HTERT RPE-1 (cell line): ENCODE measurements around the gene CPB1.

Experiments
- in situ Hi-C: fragments of 300-500 bp; cut with MboI; formaldehyde crosslinking; loops from 4 replicates; pipeline ENCODE4 v1.14.3; 2020; ENCODE audit warnings: low sequenced_read_pairs

Gene CPB1

DNA sequence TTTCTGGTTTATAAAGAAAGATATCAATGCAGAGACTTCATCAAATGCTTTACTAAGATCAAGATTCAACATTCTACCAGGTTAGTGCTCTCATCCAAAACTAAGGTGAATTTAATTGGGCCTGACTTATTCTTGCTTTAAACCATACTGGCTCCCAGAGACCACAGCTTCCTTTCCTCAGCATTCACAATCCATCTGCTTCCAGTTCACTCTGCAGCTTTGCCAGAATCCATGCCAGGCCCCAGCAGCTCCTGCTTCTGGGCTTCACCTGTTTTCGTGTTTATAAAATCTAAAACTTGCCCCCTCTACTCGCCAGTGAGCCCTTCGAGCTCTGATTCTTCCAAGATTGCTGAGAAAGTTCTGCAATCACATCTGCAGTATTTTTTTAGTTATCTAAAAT lies 2.3 kb downstream of the CPB1 start:
- in situ Hi-C loops: no loop called here

DNA sequence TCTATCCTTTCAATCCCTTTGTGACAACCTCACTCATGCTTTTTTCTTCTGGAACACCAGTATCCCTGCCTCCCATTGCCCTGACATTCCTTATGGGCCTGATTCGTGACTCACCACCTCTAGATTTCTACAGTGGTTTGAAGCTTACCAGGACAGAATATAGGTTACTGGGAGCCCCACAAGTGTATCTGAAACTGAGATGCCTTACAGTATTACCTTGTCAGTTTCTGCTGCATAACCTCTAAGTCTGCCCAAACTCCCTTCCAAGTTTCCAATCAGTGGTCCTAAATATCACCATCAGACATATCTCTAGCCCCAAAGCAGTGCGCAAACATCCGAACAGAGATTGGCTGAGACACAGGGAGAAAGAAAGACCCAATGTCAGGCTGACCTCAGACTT lies 5.6 kb downstream of the CPB1 start:
- in situ Hi-C loops: no loop called here

DNA sequence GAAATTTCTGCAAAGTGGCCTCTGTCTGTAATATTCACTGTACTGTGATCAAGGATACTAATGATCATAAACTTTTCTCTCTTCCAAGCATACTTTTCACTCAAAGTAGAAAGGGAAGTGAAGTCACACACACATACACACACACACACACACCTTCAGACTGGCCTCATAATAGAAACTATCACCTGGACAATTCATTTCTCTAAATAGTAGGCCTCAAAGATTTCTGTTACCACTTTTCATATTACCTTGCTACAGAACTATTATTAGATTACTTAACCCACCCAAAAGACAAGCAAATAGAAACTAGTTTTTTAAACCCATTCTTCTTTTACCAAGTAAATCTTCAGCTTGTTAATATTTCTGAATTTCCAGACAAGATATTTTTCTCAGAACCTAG lies 12.2 kb downstream of the CPB1 start:
- in situ Hi-C loops: no loop called here

DNA sequence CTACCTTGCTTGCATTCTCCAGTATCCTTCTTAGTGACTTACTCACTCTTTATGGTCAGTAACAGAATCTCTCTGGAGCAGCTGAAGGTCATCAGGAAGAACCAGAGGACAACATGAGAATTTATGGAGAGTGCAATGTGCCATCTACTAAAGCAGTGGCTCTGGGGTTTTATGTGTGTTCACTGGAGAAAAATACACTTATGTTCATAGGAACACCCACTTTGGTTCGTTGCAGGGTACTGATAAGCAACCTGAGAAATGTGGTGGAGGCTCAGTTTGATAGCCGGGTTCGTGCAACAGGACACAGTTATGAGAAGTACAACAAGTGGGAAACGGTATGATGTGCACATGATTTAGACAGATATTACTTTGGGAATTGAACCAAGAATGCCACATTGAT lies 12.8 kb downstream of the CPB1 start:
- in situ Hi-C loops: no loop called here

GRCh38 chr3:148845756-148846395 lies 18.3 kb downstream of the CPB1 start:
- in situ Hi-C loops: no loop called here

GRCh38 chr3:148847351-148847750 lies 19.7 kb downstream of the CPB1 start:
- in situ Hi-C loops: no loop called here

DNA sequence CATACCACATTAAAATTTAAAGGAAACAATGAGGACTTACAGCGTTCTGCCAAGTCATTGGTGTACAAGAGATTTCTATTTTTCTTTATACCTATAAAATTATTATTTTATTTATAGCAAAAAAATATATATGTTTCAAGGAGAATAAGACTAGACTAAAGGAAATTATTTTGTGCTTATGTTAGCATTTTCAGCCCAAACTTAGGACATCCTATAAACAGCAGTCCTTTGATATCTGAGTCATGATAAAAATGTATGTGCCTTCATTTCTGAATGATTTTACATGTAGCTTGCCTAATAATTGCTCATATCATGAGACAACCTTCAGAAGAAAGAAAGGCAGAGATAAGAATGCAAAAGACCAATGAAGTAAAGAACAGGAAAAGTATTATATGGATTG lies 20.8 kb downstream of the CPB1 start:
- in situ Hi-C loops: no loop called here

- in situ Hi-C loops: no loop called here
Measured at GRCh38 chr3:148852271-148852992, 24.8 kb downstream of the CPB1 start.

- in situ Hi-C loops: no loop called here
Measured at GRCh38 chr3:148853076-148853475, 25.5 kb downstream of the CPB1 start.

DNA sequence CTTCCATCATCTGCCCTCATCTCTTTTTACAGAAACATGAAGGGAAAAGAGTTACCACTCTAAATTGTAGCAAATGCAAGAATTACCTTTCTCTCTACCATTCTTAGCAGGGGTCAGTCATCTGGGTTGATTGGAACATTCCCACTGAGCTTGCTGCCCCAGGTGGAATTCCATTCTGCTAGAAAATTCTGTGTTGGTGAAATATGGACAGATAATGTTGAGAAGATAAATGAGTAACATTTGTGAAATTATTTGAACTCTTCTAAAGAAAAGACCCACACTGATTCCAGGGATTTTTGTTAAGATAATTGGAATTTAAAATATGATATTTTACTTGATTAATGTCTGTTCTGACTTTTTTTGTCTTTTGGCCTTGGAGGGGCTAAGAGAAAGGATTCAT lies 26.4 kb downstream of the CPB1 start:
- in situ Hi-C loops: no loop called here

DNA sequence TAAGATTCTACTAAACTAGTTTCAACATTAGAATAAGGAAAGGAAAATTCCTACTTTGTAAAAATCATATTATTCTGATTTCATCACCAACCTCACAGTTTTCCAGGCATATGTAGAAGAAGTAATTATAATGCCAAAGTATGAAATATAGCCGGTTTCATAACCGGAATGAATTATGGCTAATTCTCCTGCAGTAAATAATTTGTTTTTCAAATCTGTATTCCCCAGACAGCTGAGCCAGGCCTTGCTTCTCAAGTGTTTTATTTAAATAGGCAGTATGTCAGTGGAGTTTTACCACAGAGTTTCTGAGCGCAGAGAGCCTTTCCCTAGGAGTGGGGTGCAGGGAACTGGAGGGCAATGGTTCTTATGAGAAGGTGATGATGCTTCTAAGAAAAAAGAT lies 28.8 kb downstream of the CPB1 start:
- in situ Hi-C loops: no loop called here

DNA sequence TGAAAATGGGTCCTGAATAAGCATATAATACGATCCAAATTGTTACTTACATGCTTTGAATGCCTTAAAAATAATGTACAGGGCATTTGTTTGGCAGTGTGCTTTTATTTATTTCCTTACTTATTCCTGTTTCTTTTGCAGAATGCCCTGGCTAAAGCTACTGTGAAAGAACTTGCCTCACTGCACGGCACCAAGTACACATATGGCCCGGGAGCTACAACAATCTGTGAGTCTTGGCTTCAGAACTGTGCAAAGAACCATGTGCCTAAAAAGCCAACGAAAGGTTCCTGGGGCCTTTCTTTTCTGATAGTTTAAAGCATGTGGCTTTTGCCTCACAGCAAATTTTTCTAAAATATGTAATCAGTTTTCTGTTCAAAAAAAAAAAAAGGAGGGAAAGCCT lies 29.7 kb downstream of the CPB1 start:
- in situ Hi-C loops: no loop called here

DNA sequence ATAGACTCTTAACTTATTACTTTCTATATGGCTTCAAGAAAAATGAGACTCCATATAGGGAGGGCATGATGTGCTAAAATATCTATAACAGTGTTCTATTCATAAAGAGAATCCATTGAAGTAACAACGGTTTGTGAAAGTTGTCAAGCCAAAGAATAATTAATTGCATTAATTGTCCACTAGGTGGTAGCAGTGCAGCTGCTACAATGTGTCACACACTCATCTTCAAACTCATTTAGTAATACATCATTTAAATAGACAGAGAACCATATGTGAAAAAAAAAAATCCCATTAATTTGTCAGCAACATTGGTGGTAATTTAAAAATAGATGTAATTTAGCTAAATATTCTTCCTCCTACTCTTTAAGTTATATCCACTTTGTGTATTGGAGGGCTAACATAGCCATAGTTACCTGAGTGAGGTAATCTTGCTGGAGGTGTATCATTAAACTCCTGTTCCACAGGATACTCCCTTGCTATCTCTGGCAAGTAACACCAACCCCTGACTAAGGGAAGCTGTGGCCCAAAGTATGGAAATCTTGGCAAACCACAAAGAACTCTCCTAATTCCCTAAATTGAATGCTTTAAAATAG lies 33.8 kb downstream of the CPB1 start:
- in situ Hi-C loops: no loop called here

DNA sequence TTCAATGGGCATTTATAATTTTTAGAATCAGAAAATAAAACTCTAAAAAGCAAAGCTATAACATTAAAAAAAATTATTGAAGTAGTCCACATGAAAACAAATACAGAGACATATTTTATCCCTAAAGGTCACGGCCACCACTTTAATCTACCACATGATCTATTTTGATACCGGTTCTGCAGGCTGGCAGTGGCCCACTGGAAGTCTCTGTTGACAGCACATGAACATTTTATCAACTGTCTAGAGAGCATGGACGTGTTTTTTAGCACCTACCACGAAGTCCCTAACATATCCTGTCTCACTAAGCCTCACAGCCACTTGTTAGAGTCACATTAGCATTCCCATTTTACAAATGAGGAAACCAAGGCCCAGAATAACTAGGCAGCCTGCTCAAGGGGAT lies 35.7 kb downstream of the CPB1 start:
- in situ Hi-C loops: no loop called here

DNA sequence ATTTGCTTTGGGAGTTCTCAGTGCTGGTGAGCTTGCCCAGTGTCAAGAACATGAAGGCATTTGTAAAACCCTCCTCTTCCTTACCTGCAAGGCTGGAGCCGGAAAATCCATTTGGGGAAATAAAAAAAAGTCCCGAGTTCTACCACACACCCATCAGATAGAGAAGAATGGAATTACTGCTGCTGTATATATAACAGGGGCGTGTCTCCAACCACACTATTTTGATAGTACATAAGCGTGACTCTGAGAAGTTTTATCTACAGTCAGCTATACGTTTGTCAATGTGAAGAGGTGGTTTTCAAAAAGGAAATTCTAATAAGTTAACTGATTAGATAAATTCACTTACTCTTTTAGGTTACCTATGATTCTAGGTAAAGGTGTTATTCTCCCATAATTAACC lies 36.2 kb downstream of the CPB1 start:
- in situ Hi-C loops: no loop called here

DNA sequence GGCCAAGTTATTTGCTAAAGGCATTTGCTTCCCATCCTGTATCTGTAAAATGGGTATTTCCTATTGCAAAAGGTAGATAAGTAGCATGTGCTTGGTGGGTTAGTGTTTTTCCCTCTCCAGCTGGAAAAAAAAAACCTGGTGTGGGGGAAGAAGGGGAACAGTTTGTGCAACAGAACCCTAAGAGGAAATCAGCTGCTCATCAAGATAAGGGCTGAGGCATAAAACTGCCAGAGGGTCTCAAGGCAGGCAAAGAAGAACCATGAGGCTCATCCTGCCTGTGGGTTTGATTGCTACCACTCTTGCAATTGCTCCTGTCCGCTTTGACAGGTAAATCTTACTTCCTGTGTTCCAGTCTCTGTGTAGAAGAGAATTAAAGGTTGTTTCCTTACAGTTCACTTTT lies 37.4 kb downstream of the CPB1 start, which contains the start of gene CPA3:
CPA3 (plus strand) TSS at position 248 of the 400 bp plus-strand sequence; CDS start at position 260, 12 bp downstream.
- in situ Hi-C loops: no loop called here

DNA sequence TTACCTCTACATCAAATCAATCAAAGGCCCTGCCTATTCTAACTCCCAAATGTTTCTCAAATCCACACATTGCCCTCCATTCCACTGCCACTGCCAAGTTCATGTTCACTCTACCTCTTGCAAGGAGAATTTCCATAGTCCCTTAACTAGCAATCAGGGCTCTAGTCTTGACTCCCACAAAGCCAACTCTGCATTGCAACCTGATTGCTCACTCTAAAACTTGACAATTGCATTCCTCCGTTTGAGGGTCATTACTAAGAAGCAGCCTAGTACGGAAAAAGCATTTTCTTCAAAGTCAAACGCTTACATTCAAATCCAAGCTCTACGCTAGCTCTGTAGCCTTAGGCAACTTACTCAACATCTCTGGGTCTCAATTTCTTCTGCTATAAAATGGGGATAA lies 38.6 kb downstream of the CPB1 start:
- in situ Hi-C loops: no loop called here

DNA sequence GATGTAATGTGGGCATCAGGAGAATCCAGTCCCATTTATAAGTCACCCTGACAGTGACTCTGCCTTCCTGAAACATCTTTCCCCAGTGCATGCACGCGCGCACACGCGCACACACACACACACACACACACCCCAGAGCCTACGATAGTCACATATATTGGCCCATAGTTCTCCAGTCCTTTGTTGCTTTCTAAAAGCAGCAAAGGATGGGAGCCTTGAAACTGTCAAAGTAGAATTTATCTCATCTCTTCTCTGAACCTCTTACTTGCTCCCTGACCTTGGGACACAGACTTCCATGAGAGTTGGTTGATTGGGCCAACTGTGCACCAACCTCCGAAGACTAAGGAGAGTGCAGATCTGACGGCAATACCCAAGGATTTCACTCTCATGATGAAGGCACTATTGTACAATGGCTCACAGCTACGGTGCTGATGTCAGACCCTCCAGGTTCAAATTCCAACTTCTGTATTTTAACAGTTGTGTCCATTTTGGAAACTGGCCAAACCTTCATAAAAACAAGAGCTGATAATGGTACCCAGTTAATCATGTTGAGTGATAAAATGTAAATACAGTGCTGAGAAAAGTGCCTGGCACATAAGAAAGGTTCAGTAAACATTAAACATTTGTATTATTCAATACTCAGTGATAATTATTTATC lies 45.8 kb downstream of the CPB1 start:
- in situ Hi-C loops: no loop called here

- in situ Hi-C loops: no loop called here
Measured at GRCh38 chr3:148873977-148874376, 46.4 kb downstream of the CPB1 start.

GRCh38 chr3:148878095-148878494 lies 50.5 kb downstream of the CPB1 start:
- in situ Hi-C loops: no loop called here

GRCh38 chr3:148879256-148879655 lies 51.6 kb downstream of the CPB1 start:
- in situ Hi-C loops: no loop called here

GRCh38 chr3:148880681-148881080 lies 53.1 kb downstream of the CPB1 start:
- in situ Hi-C loops: no loop called here
